A673 (cell line): ENCODE results near the gene MAEA. TPM values are rescaled to one million over a fixed set of nuclear protein-coding genes. Genes with fewer than 3 reads are reported as not detected.

ENCODE experiments used
- BruUV-seq: library from RNA; stranded (reverse); fragments of 400-500 nt; replicated peaks from 2 replicates; lab custom pipeline; 2021; lab: Mats Ljungman, UMichigan
- CTCF ChIA-PET: fragments of 300-600 bp; sonication (Branson Sonifier 250); formaldehyde crosslinking; loops from one replicate; lab custom pipeline; 2022; ENCODE audit warnings: antibody characterized with exemption; lab: Charles Lee
- POLR2A ChIA-PET: fragments of 300-600 bp; sonication (Branson Sonifier 250); formaldehyde crosslinking; loops from one replicate; lab custom pipeline; 2022; ENCODE audit warnings: antibody characterized with exemption; ENCODE audit not compliant: low non-redundant PET; lab: Charles Lee
- DNase-seq: peaks from one replicate; pipeline ENCODE4 v3.0.0-alpha.2; 2015; ENCODE audit warnings: low spot score
- H3K27ac ChIP-seq: fragments of 200-600 bp; sonication (generic); 2 replicates; pipeline ENCODE4 v1.5.1; 2016; ENCODE audit warnings: mixed run types, low read depth, mild to moderate bottlenecking, mixed read lengths, antibody characterized with exemption, low read length; ENCODE audit not compliant: poor library complexity, severe bottlenecking
- H3K27me3 ChIP-seq: fragments of 200-600 bp; sonication (generic); replicated peaks from 2 replicates; pipeline ENCODE4 v1.6.1; 2017; ENCODE audit warnings: mixed run types, low read depth, mild to moderate bottlenecking, mixed read lengths, antibody characterized with exemption, low read length; ENCODE audit not compliant: insufficient read depth, poor library complexity
- H3K36me3 ChIP-seq: fragments of 200-600 bp; sonication (generic); 2 replicates; pipeline ENCODE4 v1.6.1; 2016; ENCODE audit warnings: mixed run types, mild to moderate bottlenecking, mixed read lengths, antibody characterized with exemption, low read length; ENCODE audit not compliant: insufficient read depth, poor library complexity, severe bottlenecking
- H3K4me1 ChIP-seq: fragments of 200-600 bp; sonication (generic); 2 replicates; pipeline ENCODE4 v1.6.1; 2017; ENCODE audit warnings: mixed run types, mild to moderate bottlenecking, mixed read lengths, antibody characterized with exemption, low read length; ENCODE audit not compliant: insufficient read depth, poor library complexity, severe bottlenecking
- H3K4me3 ChIP-seq: fragments of 200-600 bp; sonication (generic); 2 replicates; pipeline ENCODE4 v1.5.1; 2016; ENCODE audit warnings: low read depth, mixed run types, mild to moderate bottlenecking, mixed read lengths, low read length; ENCODE audit not compliant: poor library complexity, severe bottlenecking
- H3K9me3 ChIP-seq: fragments of 200-600 bp; sonication (generic); 2 replicates; pipeline ENCODE4 v1.6.1; 2016; ENCODE audit warnings: mixed run types, low read depth, mild to moderate bottlenecking, mixed read lengths, antibody characterized with exemption, low read length; ENCODE audit not compliant: poor library complexity, severe bottlenecking
- CTCF ChIP-seq: fragments of 300-800, 200-600 bp; sonication (generic); conservative IDR thresholded peaks from 2 replicates; pipeline ENCODE4 v1.5.1; 2017; ENCODE audit warnings: low read depth, mild to moderate bottlenecking, antibody characterized with exemption, low read length, moderate library complexity, mixed read lengths
- EZH2 ChIP-seq: fragments of 200-600 bp; sonication (generic); IDR thresholded peaks from 2 replicates; pipeline ENCODE4 v1.6.1; 2017; ENCODE audit warnings: borderline replicate concordance, low read depth, mild to moderate bottlenecking, mixed read lengths, antibody characterized with exemption, low read length; ENCODE audit not compliant: poor library complexity, severe bottlenecking
- intact Hi-C: fragments of 100-400 bp; cut with micrococcal nuclease; formaldehyde crosslinking; loops from one replicate; pipeline ENCODE4 v1.10.0; 2022; ENCODE audit not compliant: unreplicated experiment
- total RNA-seq: library from RNA; stranded (reverse); gene quantifications from 2 replicates; pipeline ENCODE4 v1.2.3, GENCODE V29; 2021

The MAEA gene
- total RNA-seq, 1 experiment from 2014 or later: 87.0 TPM

DNA sequence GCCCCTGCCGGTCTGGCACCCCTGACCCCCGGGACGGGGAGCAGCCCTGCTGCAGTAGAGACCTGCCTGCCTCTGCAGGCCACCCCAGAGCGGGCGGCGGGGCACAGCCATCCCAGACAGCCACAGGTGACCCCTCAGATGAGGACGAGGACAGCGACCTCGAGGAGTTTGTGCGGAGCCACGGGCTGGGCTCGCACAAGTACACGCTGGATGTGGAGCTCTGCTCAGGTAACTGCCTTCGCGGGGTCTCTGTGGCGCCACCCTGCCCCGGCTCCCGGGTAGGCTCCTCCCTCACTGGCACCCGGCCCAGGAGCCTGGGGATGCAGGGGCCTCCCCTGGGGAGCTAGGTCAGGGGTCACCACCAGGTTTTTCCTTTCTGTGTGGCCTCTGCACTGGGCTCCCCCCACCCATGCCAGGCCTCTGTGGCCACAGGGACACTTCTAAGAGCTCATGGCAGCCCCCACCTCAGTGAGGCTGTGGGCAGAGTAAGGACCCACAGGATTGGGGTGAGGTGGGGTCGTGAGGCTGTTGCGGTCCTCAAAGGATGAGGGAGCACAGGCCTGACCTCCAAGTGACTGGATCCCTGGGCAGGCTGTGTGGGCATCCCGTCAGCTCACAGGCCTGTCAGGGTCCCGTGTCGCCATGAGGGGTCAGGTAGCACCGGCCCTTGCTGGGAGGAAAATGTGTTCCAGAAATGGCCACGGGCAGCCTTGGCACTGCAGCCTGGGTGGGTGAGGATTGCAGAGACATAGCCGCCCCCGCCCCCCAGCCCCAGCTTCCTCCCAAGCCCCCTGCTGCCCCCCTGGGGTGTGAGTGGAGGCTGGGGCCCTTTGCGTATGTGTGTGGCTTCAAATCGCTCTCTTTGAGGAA, 63.7 kb downstream of the MAEA start:
- H3K9me3 ChIP-seq: no peaks in the 10 kb centered on the region
- no TSS peak for BruUV-seq
- DNase-seq: no peak
- H3K27me3 ChIP-seq: no peaks in the 10 kb centered on the region
- peaks cover 14% of the 10 kb centered on the region for H3K36me3 ChIP-seq
- no peak overlapping the region for H3K4me3 ChIP-seq
- no peak overlapping the region for H3K27ac ChIP-seq
- intact Hi-C loops: loop anchor here (2.0 kb wide), 1 partner anchor 223 kb away; no protein-coding TSS in a partner anchor
- no peaks in the 10 kb centered on the region for H3K4me1 ChIP-seq
- CTCF ChIA-PET: no interaction called here
- TF ChIP-seq CTCF (no peak), EZH2 (no peak)
- POLR2A ChIA-PET: no interaction called here

GRCh38 chr4:1354136-1354982, 64.7 kb downstream of the MAEA start:
- BruUV-seq: no TSS peak
- Histone ChIP-seq H3K9me3 (no peaks in the 10 kb centered on the region), H3K4me1 (no peaks in the 10 kb centered on the region), H3K27ac (no peak overlapping the region), H3K36me3 (peaks cover 14% of the 10 kb centered on the region), H3K4me3 (no peak overlapping the region), H3K27me3 (no peaks in the 10 kb centered on the region)
- DNase-seq: no peak
- ChIA-PET POLR2A (interaction anchor here (0.6 kb wide), 1 partner anchor 355 kb away, joined by 12 read pairs; no protein-coding TSS in a partner anchor), CTCF (no interaction called here)
- no peak for TF ChIP-seq EZH2
- intact Hi-C loops: no loop called here

GRCh38 chr4:1354983-1355275, 65.2 kb downstream of the MAEA start:
- Histone ChIP-seq H3K36me3 (peaks cover 10% of the 10 kb centered on the region), H3K27me3 (no peaks in the 10 kb centered on the region), H3K4me3 (no peak overlapping the region), H3K9me3 (no peaks in the 10 kb centered on the region), H3K4me1 (no peaks in the 10 kb centered on the region), H3K27ac (no peak overlapping the region)
- no peak for DNase-seq
- no peak for TF ChIP-seq CTCF
- no peak for TF ChIP-seq EZH2
- BruUV-seq: no TSS peak
- ChIA-PET POLR2A (interaction anchor here (0.6 kb wide), 1 partner anchor 354 kb away, joined by 12 read pairs; no protein-coding TSS in a partner anchor), CTCF (no interaction called here)
- intact Hi-C loops: loop anchor here (5.0 kb wide), 1 partner anchor 272 kb away; no protein-coding TSS in a partner anchor
